Measurements from ENCODE around the gene MAP2. TPM values are rescaled to one million over a fixed set of nuclear protein-coding genes. Genes with fewer than 3 reads are reported as not detected.

MAP2 gene
- total RNA-seq: 7.1 and 23.7 TPM in 2 replicates

GRCh38 chr2:209423562-209424198 is at the start of gene MAP2:
Gene MAP2 (plus strand): TSS chr2:209424047. CDS start chr2:209653171, 229,124 bp downstream.

GRCh38 chr2:209771474-209772289 is 347.8 kb downstream of the MAP2 start, which contains the start of gene UNC80:
Gene UNC80 (plus strand): TSS chr2:209771832. CDS start chr2:209772073, 241 bp downstream.

Data from aortic smooth muscle cell (primary cell).